H9 (cell line): ENCODE data around the gene WNT5B. TPM values are rescaled to one million over a fixed set of nuclear protein-coding genes. Genes with fewer than 3 reads are reported as not detected.

Experiments
- DNase-seq: peaks from one replicate; pipeline ENCODE4 v3.0.0-alpha.2; 2017
- H2AFZ ChIP-seq: one replicate; pipeline ENCODE4 v1.6.1; 2013; ENCODE audit warnings: mild to moderate bottlenecking, low read length, control low read depth, moderate library complexity
- H2AK5ac ChIP-seq: 2 replicates; pipeline ENCODE4 v1.6.1; 2013; ENCODE audit warnings: low read length, control low read depth, mixed read lengths; ENCODE audit not compliant: insufficient read length
- H2BK120ac ChIP-seq: one replicate; pipeline ENCODE4 v1.6.1; 2013; ENCODE audit warnings: low read depth, mild to moderate bottlenecking, low read length, control low read depth, inconsistent platforms; ENCODE audit not compliant: poor library complexity, severe bottlenecking
- H2BK12ac ChIP-seq: 2 replicates; pipeline ENCODE4 v1.6.1; 2013; ENCODE audit warnings: low read length, control low read depth, mixed read lengths, low read depth; ENCODE audit not compliant: insufficient read length
- H2BK15ac ChIP-seq: 2 replicates; pipeline ENCODE4 v1.6.1; 2013; ENCODE audit warnings: low read depth, low read length, control low read depth
- H2BK20ac ChIP-seq: one replicate; pipeline ENCODE4 v1.6.1; 2013; ENCODE audit warnings: low read depth, mild to moderate bottlenecking, low read length, control low read depth, inconsistent platforms; ENCODE audit not compliant: poor library complexity, severe bottlenecking
- H2BK5ac ChIP-seq: 2 replicates; pipeline ENCODE4 v1.6.1; 2013; ENCODE audit warnings: low read length, control low read depth, mixed read lengths; ENCODE audit not compliant: insufficient read length
- H3K14ac ChIP-seq: 2 replicates; pipeline ENCODE4 v1.6.1; 2013; ENCODE audit warnings: low read length, control low read depth; ENCODE audit not compliant: insufficient read depth
- H3K18ac ChIP-seq: 2 replicates; pipeline ENCODE4 v1.6.1; 2013; ENCODE audit warnings: low read depth, mild to moderate bottlenecking, mixed read lengths, low read length, control low read depth; ENCODE audit not compliant: insufficient read length
- H3K23ac ChIP-seq: 2 replicates; pipeline ENCODE4 v1.6.1; 2013; ENCODE audit warnings: low read length, control low read depth, mixed read lengths, low read depth; ENCODE audit not compliant: insufficient read length
- H3K23me2 ChIP-seq: 2 replicates; pipeline ENCODE4 v1.6.1; 2013; ENCODE audit warnings: low read depth, mild to moderate bottlenecking, mixed read lengths, low read length, control low read depth; ENCODE audit not compliant: insufficient read length, poor library complexity, severe bottlenecking
- H3K27ac ChIP-seq: 2 replicates; pipeline ENCODE4 v1.5.1; 2013; ENCODE audit warnings: low read length, control low read depth, mixed read lengths, low read depth; ENCODE audit not compliant: insufficient read length
- H3K27me3 ChIP-seq: 2 replicates; pipeline ENCODE4 v1.6.1; 2013; ENCODE audit warnings: low read length, control low read depth, inconsistent platforms; ENCODE audit not compliant: insufficient read depth
- H3K4ac ChIP-seq: 2 replicates; pipeline ENCODE4 v1.6.1; 2013; ENCODE audit warnings: low read depth, mild to moderate bottlenecking, control low read depth, inconsistent platforms, low read length, moderate library complexity
- H3K4me1 ChIP-seq: 2 replicates; pipeline ENCODE4 v1.6.1; 2013; ENCODE audit warnings: low read length, control low read depth, inconsistent platforms; ENCODE audit not compliant: insufficient read depth
- H3K4me2 ChIP-seq: 2 replicates; pipeline ENCODE4 v1.6.1; 2013; ENCODE audit warnings: low read length, control low read depth, mixed read lengths; ENCODE audit not compliant: insufficient read length, insufficient read depth
- H3K56ac ChIP-seq: 2 replicates; pipeline ENCODE4 v1.6.1; 2013; ENCODE audit warnings: low read depth, mild to moderate bottlenecking, mixed read lengths, low read length, control low read depth; ENCODE audit not compliant: insufficient read length
- H3K79me1 ChIP-seq: 2 replicates; pipeline ENCODE4 v1.6.1; 2013; ENCODE audit warnings: low read depth, mild to moderate bottlenecking, moderate library complexity, low read length, control low read depth, inconsistent platforms; ENCODE audit not compliant: insufficient read depth, poor library complexity, severe bottlenecking
- H3K79me2 ChIP-seq: 2 replicates; pipeline ENCODE4 v1.6.1; 2013; ENCODE audit warnings: low read length, control low read depth, inconsistent platforms; ENCODE audit not compliant: insufficient read depth
- H3K9ac ChIP-seq: 2 replicates; pipeline ENCODE4 v1.6.1; 2013; ENCODE audit warnings: low read length, control low read depth, mixed read lengths; ENCODE audit not compliant: insufficient read length; ENCODE audit errors: extremely low read depth
- H3K9me3 ChIP-seq: one replicate; pipeline ENCODE4 v1.6.1; 2013; ENCODE audit warnings: low read depth, low read length, inconsistent platforms; ENCODE audit not compliant: control insufficient read depth
- H3T11ph ChIP-seq: one replicate; pipeline ENCODE4 v1.6.1; 2013; ENCODE audit warnings: mild to moderate bottlenecking, low read length, control low read depth, inconsistent platforms
- H4K20me1 ChIP-seq: one replicate; pipeline ENCODE4 v1.6.1; 2013; ENCODE audit not compliant: control insufficient read depth, insufficient read length, insufficient read depth
- H4K5ac ChIP-seq: 2 replicates; pipeline ENCODE4 v1.6.1; 2013; ENCODE audit warnings: low read depth, mild to moderate bottlenecking, mixed read lengths, low read length, control low read depth; ENCODE audit not compliant: insufficient read length
- H4K8ac ChIP-seq: replicated peaks from 2 replicates; pipeline ENCODE4 v1.6.1; 2013; ENCODE audit warnings: low read length, control low read depth, mixed read lengths, low read depth; ENCODE audit not compliant: insufficient read length
- H4K91ac ChIP-seq: 2 replicates; pipeline ENCODE4 v1.6.1; 2013; ENCODE audit warnings: low read depth, mild to moderate bottlenecking, moderate library complexity, mixed read lengths, low read length, control low read depth; ENCODE audit not compliant: insufficient read length
- H3K27ac Mint-ChIP-seq, 3 experiments: 2 replicates in 2 of 3; 3 replicates in 1 of 3; pipeline ENCODE4 v1.8.0; 2020 to 2021; ENCODE audit warnings: mixed read lengths in 3 of 3, mild to moderate bottlenecking in 1 of 3, moderate library complexity in 1 of 3
- H3K27me3 Mint-ChIP-seq: 2 replicates; pipeline ENCODE4 v1.8.0; 2021; ENCODE audit warnings: low read depth, mild to moderate bottlenecking, moderate library complexity, mixed read lengths
- H3K36me3 Mint-ChIP-seq, 3 experiments: 2 replicates in 2 of 3; 3 replicates in 1 of 3; pipeline ENCODE4 v1.8.0; 2020 to 2021; ENCODE audit warnings: low read depth in 3 of 3, mixed read lengths in 3 of 3; ENCODE audit not compliant: insufficient read depth in 1 of 3
- H3K4me1 Mint-ChIP-seq, 2 experiments: 2 replicates each; pipeline ENCODE4 v1.8.0; 2020; ENCODE audit warnings: mixed read lengths in 2 of 2
- H3K4me3 Mint-ChIP-seq, 2 experiments: 2 replicates in 1 of 2; 3 replicates in 1 of 2; pipeline ENCODE4 v1.8.0; 2020 to 2021; ENCODE audit warnings: mild to moderate bottlenecking in 2 of 2, mixed read lengths in 2 of 2, moderate library complexity in 1 of 2
- H3K9me3 Mint-ChIP-seq, 2 experiments: 2 replicates in 1 of 2; 3 replicates in 1 of 2; pipeline ENCODE4 v1.8.0; 2020; ENCODE audit warnings: mild to moderate bottlenecking in 2 of 2, mixed read lengths in 2 of 2, moderate library complexity in 1 of 2
- WGBS: extraction: QIAGEN DNeasy Blood & Tissue Kit; methylation state at CpG from one replicate; pipeline ENCODE4 v1.1.7; 2013; ENCODE audit warnings: missing lambda C conversion rate, low lambda C conversion rate, mixed read lengths; ENCODE audit not compliant: insufficient read length; ENCODE audit errors: extremely low coverage; 5-methylcytosine and 5-hydroxymethylcytosine counted together
- total RNA-seq: library from RNA; stranded (reverse); gene quantifications from 2 replicates; pipeline ENCODE4 v1.2.1, GENCODE V29; 2021
- TF ChIP-seq, protein P1 (sequence below): fragments of 200-600 bp; sonication (generic); conservative IDR thresholded peaks from 3 replicates; pipeline ENCODE4 v1.8.0; 2021; ENCODE audit warnings: antibody characterized with exemption, mild to moderate bottlenecking

Gene WNT5B
- total RNA-seq, 1 experiment from 2014 or later: 1.5 TPM

DNA sequence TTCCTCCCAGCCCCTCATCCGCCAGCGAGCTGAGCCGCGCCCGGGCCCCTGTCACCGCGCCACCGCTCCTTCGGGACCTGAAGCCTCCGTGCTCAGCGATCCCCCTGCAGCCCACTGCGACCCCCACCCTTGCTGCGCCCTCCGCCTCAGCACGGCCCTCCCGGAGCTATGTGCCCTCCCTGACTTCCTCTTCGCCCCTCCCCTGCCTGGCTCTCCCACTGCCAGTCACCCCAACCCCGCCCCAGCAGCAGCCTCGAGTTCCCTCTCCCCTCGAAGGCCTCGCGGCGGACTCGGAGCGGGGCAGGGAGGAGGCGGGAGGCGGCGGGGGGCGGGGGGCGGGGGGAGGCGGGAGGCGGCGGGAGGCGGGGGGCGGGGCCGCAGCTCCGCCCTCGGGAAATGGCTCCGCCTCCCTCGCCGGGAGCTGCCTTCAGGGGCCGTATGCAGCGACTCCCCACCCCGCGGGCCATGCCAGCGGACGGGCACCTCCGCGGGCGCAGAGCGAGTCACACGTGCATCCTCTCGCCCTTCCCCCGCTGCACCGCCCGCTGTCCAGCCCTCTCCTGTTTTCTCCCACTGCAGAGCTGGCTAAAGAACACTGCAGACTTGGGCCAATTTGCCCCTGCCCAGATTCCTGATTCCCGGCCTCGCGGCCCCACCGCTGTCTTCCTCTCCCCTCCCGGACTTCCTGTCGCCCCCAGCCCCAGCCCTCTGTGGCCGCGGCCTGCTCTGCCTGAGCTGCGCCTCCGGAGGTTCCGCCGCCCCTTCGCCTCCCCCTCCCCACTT, 32.7 kb downstream of the WNT5B start:
- no peak overlapping the region for H2BK20ac ChIP-seq
- no peak overlapping the region for H4K91ac ChIP-seq
- H3K79me2 ChIP-seq: no peaks in the 10 kb centered on the region
- DNase-seq: peak; percentile 94
- H3K9me3 ChIP-seq: no peaks in the 10 kb centered on the region
- H2BK15ac ChIP-seq: no peak overlapping the region
- TF ChIP-seq, protein P1, sequence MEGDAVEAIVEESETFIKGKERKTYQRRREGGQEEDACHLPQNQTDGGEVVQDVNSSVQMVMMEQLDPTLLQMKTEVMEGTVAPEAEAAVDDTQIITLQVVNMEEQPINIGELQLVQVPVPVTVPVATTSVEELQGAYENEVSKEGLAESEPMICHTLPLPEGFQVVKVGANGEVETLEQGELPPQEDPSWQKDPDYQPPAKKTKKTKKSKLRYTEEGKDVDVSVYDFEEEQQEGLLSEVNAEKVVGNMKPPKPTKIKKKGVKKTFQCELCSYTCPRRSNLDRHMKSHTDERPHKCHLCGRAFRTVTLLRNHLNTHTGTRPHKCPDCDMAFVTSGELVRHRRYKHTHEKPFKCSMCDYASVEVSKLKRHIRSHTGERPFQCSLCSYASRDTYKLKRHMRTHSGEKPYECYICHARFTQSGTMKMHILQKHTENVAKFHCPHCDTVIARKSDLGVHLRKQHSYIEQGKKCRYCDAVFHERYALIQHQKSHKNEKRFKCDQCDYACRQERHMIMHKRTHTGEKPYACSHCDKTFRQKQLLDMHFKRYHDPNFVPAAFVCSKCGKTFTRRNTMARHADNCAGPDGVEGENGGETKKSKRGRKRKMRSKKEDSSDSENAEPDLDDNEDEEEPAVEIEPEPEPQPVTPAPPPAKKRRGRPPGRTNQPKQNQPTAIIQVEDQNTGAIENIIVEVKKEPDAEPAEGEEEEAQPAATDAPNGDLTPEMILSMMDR: no peak
- H3K4me1 Mint-ChIP-seq: peaks cover 5 to 12% of the 10 kb centered on the region in 2 experiments; a peak in 3 of 4 replicates
- no peak overlapping the region for H3K27ac Mint-ChIP-seq
- peaks cover 57% of the 10 kb centered on the region for H3K27me3 Mint-ChIP-seq
- no peak overlapping the region for H4K5ac ChIP-seq
- H3K79me1 ChIP-seq: no peaks in the 10 kb centered on the region
- no peak overlapping the region for H2BK5ac ChIP-seq
- H2BK120ac ChIP-seq: no peak overlapping the region
- H3K36me3 Mint-ChIP-seq: no peaks in the 10 kb centered on the region; a peak in 1 of 7 replicates
- H3K4me1 ChIP-seq: no peaks in the 10 kb centered on the region
- H2AFZ ChIP-seq: no peak overlapping the region
- no peak overlapping the region for H3K56ac ChIP-seq
- H2AK5ac ChIP-seq: no peak overlapping the region
- H3K23me2 ChIP-seq: peaks cover 14% of the 10 kb centered on the region
- H3K27ac ChIP-seq: no peak overlapping the region
- H3K4ac ChIP-seq: no peak overlapping the region
- no peak overlapping the region for H4K8ac ChIP-seq
- H2BK12ac ChIP-seq: no peak overlapping the region
- H3K9me3 Mint-ChIP-seq: peaks cover 0 to 5% of the 10 kb centered on the region in 2 experiments; a peak in 2 of 5 replicates
- no peaks in the 10 kb centered on the region for H4K20me1 ChIP-seq
- no CpG with 5 or more reads among the region's 69 CpGs for WGBS
- peak overlapping the region; percentile 74 to 87 for H3K4me3 Mint-ChIP-seq
- no peak overlapping the region for H3K23ac ChIP-seq
- no peak overlapping the region for H3T11ph ChIP-seq
- no peak overlapping the region for H3K14ac ChIP-seq
- H3K27me3 ChIP-seq: peaks cover 9% of the 10 kb centered on the region; the same call in 1 of the 2 replicates
- peak overlapping the region; percentile 38 for H3K4me2 ChIP-seq
- H3K9ac ChIP-seq: peak overlapping the region; percentile 30
- H3K18ac ChIP-seq: no peak overlapping the region
